ENCODE results near the gene PLA2G6.

- TF ChIP-seq JUN (IDR thresholded peaks at IDR 0.05) (no peak), CTCF (IDR thresholded peaks at IDR 0.05) (no peak), CHD2 (IDR thresholded peaks at IDR 0.05; ENCODE audit: low read length, partially characterized antibody) (no peak)
Observed at GRCh38 chr22:38129856-38130255, 51.8 kb downstream of the PLA2G6 start.
